ENCODE data around the gene TRIM66. TPM values are rescaled to one million over a fixed set of nuclear protein-coding genes. Genes with fewer than 3 reads are reported as not detected.

TRIM66 gene
- total and polyA plus RNA-seq, 2 experiments from 2014 or later: 1.0 to 3.3 TPM

DNA sequence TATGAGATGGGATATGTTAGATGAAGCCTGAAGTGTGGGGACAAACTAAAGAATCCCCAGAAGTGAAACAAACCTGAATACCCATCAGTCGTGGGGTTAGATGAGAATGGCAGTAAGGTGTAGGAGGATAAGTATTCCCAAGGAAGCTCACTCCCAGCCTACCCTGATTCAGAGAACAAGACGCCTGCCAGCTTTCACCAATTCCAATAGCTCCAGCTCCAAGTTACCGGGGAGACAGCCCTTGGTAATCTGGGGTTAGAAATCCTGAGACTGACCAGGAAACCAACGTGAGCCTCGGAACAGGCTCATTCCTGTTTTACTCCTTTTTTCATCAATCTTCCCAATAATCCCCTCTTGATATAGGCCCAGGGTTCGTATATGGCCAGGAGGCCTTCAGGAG lies 46.6 kb upstream of the TRIM66 start (continued):
- TF ChIP-seq, protein P1, sequence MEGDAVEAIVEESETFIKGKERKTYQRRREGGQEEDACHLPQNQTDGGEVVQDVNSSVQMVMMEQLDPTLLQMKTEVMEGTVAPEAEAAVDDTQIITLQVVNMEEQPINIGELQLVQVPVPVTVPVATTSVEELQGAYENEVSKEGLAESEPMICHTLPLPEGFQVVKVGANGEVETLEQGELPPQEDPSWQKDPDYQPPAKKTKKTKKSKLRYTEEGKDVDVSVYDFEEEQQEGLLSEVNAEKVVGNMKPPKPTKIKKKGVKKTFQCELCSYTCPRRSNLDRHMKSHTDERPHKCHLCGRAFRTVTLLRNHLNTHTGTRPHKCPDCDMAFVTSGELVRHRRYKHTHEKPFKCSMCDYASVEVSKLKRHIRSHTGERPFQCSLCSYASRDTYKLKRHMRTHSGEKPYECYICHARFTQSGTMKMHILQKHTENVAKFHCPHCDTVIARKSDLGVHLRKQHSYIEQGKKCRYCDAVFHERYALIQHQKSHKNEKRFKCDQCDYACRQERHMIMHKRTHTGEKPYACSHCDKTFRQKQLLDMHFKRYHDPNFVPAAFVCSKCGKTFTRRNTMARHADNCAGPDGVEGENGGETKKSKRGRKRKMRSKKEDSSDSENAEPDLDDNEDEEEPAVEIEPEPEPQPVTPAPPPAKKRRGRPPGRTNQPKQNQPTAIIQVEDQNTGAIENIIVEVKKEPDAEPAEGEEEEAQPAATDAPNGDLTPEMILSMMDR (conservative IDR thresholded peaks at IDR 0.05; ENCODE audit: low read depth in 2 of 2): no peak
- TF ChIP-seq, protein P2, sequence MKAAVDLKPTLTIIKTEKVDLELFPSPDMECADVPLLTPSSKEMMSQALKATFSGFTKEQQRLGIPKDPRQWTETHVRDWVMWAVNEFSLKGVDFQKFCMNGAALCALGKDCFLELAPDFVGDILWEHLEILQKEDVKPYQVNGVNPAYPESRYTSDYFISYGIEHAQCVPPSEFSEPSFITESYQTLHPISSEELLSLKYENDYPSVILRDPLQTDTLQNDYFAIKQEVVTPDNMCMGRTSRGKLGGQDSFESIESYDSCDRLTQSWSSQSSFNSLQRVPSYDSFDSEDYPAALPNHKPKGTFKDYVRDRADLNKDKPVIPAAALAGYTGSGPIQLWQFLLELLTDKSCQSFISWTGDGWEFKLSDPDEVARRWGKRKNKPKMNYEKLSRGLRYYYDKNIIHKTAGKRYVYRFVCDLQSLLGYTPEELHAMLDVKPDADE (IDR thresholded peaks at IDR 0.05): no peak
- TF ChIP-seq JUNB (IDR thresholded peaks at IDR 0.05; ENCODE audit: unreplicated experiment) (no peak), ZNF114 (CRISPR knock-in tag; IDR thresholded peaks at IDR 0.05) (no peak), EZH2phosphoT487 (IDR thresholded peaks at IDR 0.05; ENCODE audit: unreplicated experiment) (no peak)

DNA sequence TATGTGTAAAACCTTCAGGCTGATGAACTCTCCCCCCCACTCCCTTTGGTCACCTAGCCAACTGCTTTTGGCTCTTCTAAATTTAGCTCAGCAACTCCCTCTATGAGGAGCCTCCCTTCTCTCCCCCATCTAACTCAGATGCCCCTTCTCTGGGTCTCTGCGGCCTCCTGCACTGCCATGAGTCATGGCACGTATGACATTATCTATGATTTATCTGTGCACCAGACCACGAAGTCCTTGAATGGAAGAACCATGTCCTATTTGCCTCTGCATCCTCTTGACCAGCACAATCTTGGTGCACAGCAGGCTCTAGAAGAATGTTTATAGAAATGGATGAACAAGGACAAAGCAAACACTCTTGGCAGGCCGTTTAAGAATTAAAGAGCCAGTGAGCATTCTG lies 46.1 kb upstream of the TRIM66 start:
- Mint-ChIP-seq H3K4me3 (no peak overlapping the region), H3K27me3 (ENCODE audit: insufficient read depth, low read depth, poor library complexity) (peaks cover 9% of the 10 kb centered on the region), H3K9me3 (no peaks in the 10 kb centered on the region), H3K36me3 (ENCODE audit: low read depth) (no peaks in the 10 kb centered on the region; the same call in 2 of the 3 replicates), H3K27ac (no peak overlapping the region), H3K4me1 (peaks cover 10% of the 10 kb centered on the region)
- Histone ChIP-seq H2AFZ (no peak overlapping the region), H3K9me2 (ENCODE audit: insufficient read depth) (no peaks in the 10 kb centered on the region), H3K27ac (ENCODE audit: low read depth) (no peak overlapping the region), H3K27me3 (ENCODE audit: insufficient read depth) (no peaks in the 10 kb centered on the region), H3K4me2 (no peak overlapping the region), H3F3A (replicated peaks; ENCODE audit: low read depth) (no peaks in the 10 kb centered on the region), H3K4me3 (no peak overlapping the region), H3K36me3 (ENCODE audit: insufficient read depth) (no peaks in the 10 kb centered on the region), H4K20me1 (replicated peaks; ENCODE audit: insufficient read depth) (no peaks in the 10 kb centered on the region), H3K79me2 (replicated peaks; ENCODE audit: insufficient read depth) (no peaks in the 10 kb centered on the region), H3K4me1 (ENCODE audit: insufficient read depth) (no peaks in the 10 kb centered on the region)
- TF ChIP-seq, protein P3, sequence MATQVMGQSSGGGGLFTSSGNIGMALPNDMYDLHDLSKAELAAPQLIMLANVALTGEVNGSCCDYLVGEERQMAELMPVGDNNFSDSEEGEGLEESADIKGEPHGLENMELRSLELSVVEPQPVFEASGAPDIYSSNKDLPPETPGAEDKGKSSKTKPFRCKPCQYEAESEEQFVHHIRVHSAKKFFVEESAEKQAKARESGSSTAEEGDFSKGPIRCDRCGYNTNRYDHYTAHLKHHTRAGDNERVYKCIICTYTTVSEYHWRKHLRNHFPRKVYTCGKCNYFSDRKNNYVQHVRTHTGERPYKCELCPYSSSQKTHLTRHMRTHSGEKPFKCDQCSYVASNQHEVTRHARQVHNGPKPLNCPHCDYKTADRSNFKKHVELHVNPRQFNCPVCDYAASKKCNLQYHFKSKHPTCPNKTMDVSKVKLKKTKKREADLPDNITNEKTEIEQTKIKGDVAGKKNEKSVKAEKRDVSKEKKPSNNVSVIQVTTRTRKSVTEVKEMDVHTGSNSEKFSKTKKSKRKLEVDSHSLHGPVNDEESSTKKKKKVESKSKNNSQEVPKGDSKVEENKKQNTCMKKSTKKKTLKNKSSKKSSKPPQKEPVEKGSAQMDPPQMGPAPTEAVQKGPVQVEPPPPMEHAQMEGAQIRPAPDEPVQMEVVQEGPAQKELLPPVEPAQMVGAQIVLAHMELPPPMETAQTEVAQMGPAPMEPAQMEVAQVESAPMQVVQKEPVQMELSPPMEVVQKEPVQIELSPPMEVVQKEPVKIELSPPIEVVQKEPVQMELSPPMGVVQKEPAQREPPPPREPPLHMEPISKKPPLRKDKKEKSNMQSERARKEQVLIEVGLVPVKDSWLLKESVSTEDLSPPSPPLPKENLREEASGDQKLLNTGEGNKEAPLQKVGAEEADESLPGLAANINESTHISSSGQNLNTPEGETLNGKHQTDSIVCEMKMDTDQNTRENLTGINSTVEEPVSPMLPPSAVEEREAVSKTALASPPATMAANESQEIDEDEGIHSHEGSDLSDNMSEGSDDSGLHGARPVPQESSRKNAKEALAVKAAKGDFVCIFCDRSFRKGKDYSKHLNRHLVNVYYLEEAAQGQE (IDR thresholded peaks at IDR 0.05; ENCODE audit: unreplicated experiment): no peak
- TF ChIP-seq ZNF114 (CRISPR knock-in tag; IDR thresholded peaks at IDR 0.05): no peak
- no peak for TF ChIP-seq CREB1 (CRISPR knock-in tag; IDR thresholded peaks at IDR 0.05; ENCODE audit: low read depth)
- no peak for ATAC-seq
- DNase-seq (ENCODE audit: low spot score): no peak

DNA sequence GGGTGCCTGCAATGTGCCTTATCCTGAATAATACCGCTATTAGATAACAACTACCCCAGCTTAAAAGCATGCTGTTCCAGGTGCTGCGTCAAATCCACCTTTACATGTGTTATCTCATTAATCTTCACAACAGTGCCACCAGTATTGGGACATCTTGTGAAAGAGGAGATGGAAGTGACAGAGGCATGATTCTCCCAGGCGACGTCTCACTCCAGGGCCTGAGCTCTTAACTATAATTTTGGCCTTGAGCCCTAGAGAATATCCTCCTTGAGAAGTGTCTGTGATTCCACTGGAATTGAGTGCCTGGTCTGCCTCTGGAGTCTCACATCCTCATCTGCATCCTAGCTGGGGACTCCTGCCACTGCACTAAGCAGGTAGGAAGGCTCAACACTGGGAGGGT lies 43.9 kb upstream of the TRIM66 start:
- Mint-ChIP-seq H3K4me3 (no peak overlapping the region), H3K27me3 (ENCODE audit: insufficient read depth, low read depth, poor library complexity) (peaks cover 12% of the 10 kb centered on the region), H3K9me3 (no peaks in the 10 kb centered on the region), H3K27ac (no peak overlapping the region), H3K4me1 (peaks cover 29% of the 10 kb centered on the region), H3K36me3 (ENCODE audit: low read depth) (no peaks in the 10 kb centered on the region; the same call in 2 of the 3 replicates)
- no peaks in the 10 kb centered on the region for H3K79me2 ChIP-seq (replicated peaks; ENCODE audit: insufficient read depth)
- no peaks in the 10 kb centered on the region for H3K27me3 ChIP-seq (ENCODE audit: insufficient read depth)
- H4K20me1 ChIP-seq (replicated peaks; ENCODE audit: insufficient read depth): no peaks in the 10 kb centered on the region
- H3K4me2 ChIP-seq: no peak overlapping the region
- DNase-seq (ENCODE audit: low spot score) (no peak), ATAC-seq (no peak)
- H3K9me2 ChIP-seq (ENCODE audit: insufficient read depth): no peaks in the 10 kb centered on the region
- no peak overlapping the region for H2AFZ ChIP-seq
- peaks cover 11% of the 10 kb centered on the region; the same call in 1 of the 2 replicates for H3K4me1 ChIP-seq (ENCODE audit: insufficient read depth)
- no peak overlapping the region for H3K4me3 ChIP-seq
- no peak overlapping the region for H3K27ac ChIP-seq (ENCODE audit: low read depth)
- H3F3A ChIP-seq (replicated peaks; ENCODE audit: low read depth): no peaks in the 10 kb centered on the region
- H3K36me3 ChIP-seq (ENCODE audit: insufficient read depth): no peaks in the 10 kb centered on the region
- TF ChIP-seq JUNB (IDR thresholded peaks at IDR 0.05; ENCODE audit: unreplicated experiment): no peak
- TF ChIP-seq, protein P1 (conservative IDR thresholded peaks at IDR 0.05; ENCODE audit: low read depth in 2 of 2): no peak
- TF ChIP-seq EZH2phosphoT487 (IDR thresholded peaks at IDR 0.05; ENCODE audit: unreplicated experiment): no peak
- TF ChIP-seq, protein P3 (IDR thresholded peaks at IDR 0.05; ENCODE audit: unreplicated experiment): no peak
